ENCODE data around the gene TM4SF1.

Gene TM4SF1

GRCh38 chr3:149373235-149374125 lies 4.0 kb downstream of the TM4SF1 start:
- Mint-ChIP-seq H3K27ac (no peak overlapping the region), H3K4me3 (no peak overlapping the region), H3K27me3 (peaks cover 41% of the 10 kb centered on the region), H3K9me3 (no peaks in the 10 kb centered on the region), H3K36me3 (no peaks in the 10 kb centered on the region), H3K4me1 (no peaks in the 10 kb centered on the region)
- ATAC-seq: no peak

- Mint-ChIP-seq H3K27me3 (peaks cover 35% of the 10 kb centered on the region), H3K9me3 (no peaks in the 10 kb centered on the region), H3K4me3 (no peak overlapping the region), H3K36me3 (no peaks in the 10 kb centered on the region), H3K4me1 (no peaks in the 10 kb centered on the region), H3K27ac (no peak overlapping the region)
- ATAC-seq: no peak
Observed at GRCh38 chr3:149371723-149372114, 5.7 kb downstream of the TM4SF1 start.

- Mint-ChIP-seq H3K4me1 (no peaks in the 10 kb centered on the region), H3K27ac (no peak overlapping the region), H3K4me3 (no peak overlapping the region), H3K27me3 (peaks cover 34% of the 10 kb centered on the region), H3K36me3 (no peaks in the 10 kb centered on the region), H3K9me3 (no peaks in the 10 kb centered on the region)
- ATAC-seq: no peak
Observed at GRCh38 chr3:149371001-149371722, 6.3 kb downstream of the TM4SF1 start.

- H3K9me3 Mint-ChIP-seq: no peaks in the 10 kb centered on the region
- H3K27me3 Mint-ChIP-seq: peaks cover 36% of the 10 kb centered on the region
- H3K4me1 Mint-ChIP-seq: no peaks in the 10 kb centered on the region
- no peak for ATAC-seq
- no peak overlapping the region for H3K27ac Mint-ChIP-seq
- no peaks in the 10 kb centered on the region for H3K36me3 Mint-ChIP-seq
- H3K4me3 Mint-ChIP-seq: no peak overlapping the region
Observed at GRCh38 chr3:149369991-149370866, 7.2 kb downstream of the TM4SF1 start.

GRCh38 chr3:149368674-149369497 lies 8.6 kb downstream of the TM4SF1 start:
- Mint-ChIP-seq H3K27me3 (peaks cover 34% of the 10 kb centered on the region), H3K27ac (no peak overlapping the region), H3K4me3 (no peak overlapping the region), H3K9me3 (no peaks in the 10 kb centered on the region), H3K4me1 (no peaks in the 10 kb centered on the region), H3K36me3 (no peaks in the 10 kb centered on the region)
- ATAC-seq: no peak

GRCh38 chr3:149368201-149368673 lies 9.2 kb downstream of the TM4SF1 start:
- H3K36me3 Mint-ChIP-seq: no peaks in the 10 kb centered on the region
- H3K27me3 Mint-ChIP-seq: peaks cover 34% of the 10 kb centered on the region
- ATAC-seq: no peak
- no peaks in the 10 kb centered on the region for H3K9me3 Mint-ChIP-seq
- H3K27ac Mint-ChIP-seq: no peak overlapping the region
- no peaks in the 10 kb centered on the region for H3K4me1 Mint-ChIP-seq
- no peak overlapping the region for H3K4me3 Mint-ChIP-seq

- no peaks in the 10 kb centered on the region for H3K9me3 Mint-ChIP-seq
- no peak overlapping the region for H3K4me3 Mint-ChIP-seq
- ATAC-seq: no peak
- H3K4me1 Mint-ChIP-seq: no peaks in the 10 kb centered on the region
- H3K27me3 Mint-ChIP-seq: peaks cover 35% of the 10 kb centered on the region
- H3K36me3 Mint-ChIP-seq: no peaks in the 10 kb centered on the region
- no peak overlapping the region for H3K27ac Mint-ChIP-seq
Observed at GRCh38 chr3:149366941-149367840, 10.3 kb downstream of the TM4SF1 start.

- no peaks in the 10 kb centered on the region for H3K4me1 Mint-ChIP-seq
- H3K36me3 Mint-ChIP-seq: no peaks in the 10 kb centered on the region
- H3K27ac Mint-ChIP-seq: no peak overlapping the region
Observed at GRCh38 chr3:149366031-149366430, 11.4 kb downstream of the TM4SF1 start.

GRCh38 chr3:149364624-149365023 lies 12.8 kb downstream of the TM4SF1 start:
- no peaks in the 10 kb centered on the region for H3K4me1 Mint-ChIP-seq
- H3K4me3 Mint-ChIP-seq: no peak overlapping the region
- H3K27me3 Mint-ChIP-seq: peaks cover 36% of the 10 kb centered on the region
- no peaks in the 10 kb centered on the region for H3K9me3 Mint-ChIP-seq
- H3K27ac Mint-ChIP-seq: no peak overlapping the region
- H3K36me3 Mint-ChIP-seq: no peaks in the 10 kb centered on the region
- no peak for ATAC-seq

More at GRCh38 chr3:149366031-149366430, 11.4 kb downstream of the TM4SF1 start:
- peaks cover 41% of the 10 kb centered on the region for H3K27me3 Mint-ChIP-seq
- H3K9me3 Mint-ChIP-seq: no peaks in the 10 kb centered on the region
- H3K4me3 Mint-ChIP-seq: no peak overlapping the region
- no peak for ATAC-seq

- no peak for ATAC-seq
- Mint-ChIP-seq H3K9me3 (no peaks in the 10 kb centered on the region), H3K36me3 (no peaks in the 10 kb centered on the region), H3K27me3 (peaks cover 44% of the 10 kb centered on the region), H3K4me3 (no peak overlapping the region), H3K27ac (no peak overlapping the region), H3K4me1 (no peaks in the 10 kb centered on the region)
Observed at GRCh38 chr3:149363053-149363452, 14.4 kb downstream of the TM4SF1 start.

- no peak for ATAC-seq
- H3K27me3 Mint-ChIP-seq: peaks cover 39% of the 10 kb centered on the region
- H3K9me3 Mint-ChIP-seq: no peaks in the 10 kb centered on the region
- H3K4me1 Mint-ChIP-seq: no peaks in the 10 kb centered on the region
- H3K4me3 Mint-ChIP-seq: no peak overlapping the region
- H3K27ac Mint-ChIP-seq: no peak overlapping the region
- H3K36me3 Mint-ChIP-seq: no peaks in the 10 kb centered on the region
Observed at GRCh38 chr3:149362366-149362765, 15.1 kb downstream of the TM4SF1 start.

GRCh38 chr3:149356630-149357029 lies 20.8 kb downstream of the TM4SF1 start:
- H3K27ac Mint-ChIP-seq: no peak overlapping the region
- H3K27me3 Mint-ChIP-seq: peaks cover 27% of the 10 kb centered on the region
- no peaks in the 10 kb centered on the region for H3K4me1 Mint-ChIP-seq
- H3K9me3 Mint-ChIP-seq: no peaks in the 10 kb centered on the region
- no peak overlapping the region for H3K4me3 Mint-ChIP-seq
- ATAC-seq: no peak
- H3K36me3 Mint-ChIP-seq: no peaks in the 10 kb centered on the region

- H3K36me3 Mint-ChIP-seq: no peaks in the 10 kb centered on the region
- H3K4me1 Mint-ChIP-seq: no peaks in the 10 kb centered on the region
- ATAC-seq: no peak
- peaks cover 22% of the 10 kb centered on the region for H3K27me3 Mint-ChIP-seq
- H3K27ac Mint-ChIP-seq: no peak overlapping the region
- H3K9me3 Mint-ChIP-seq: no peaks in the 10 kb centered on the region
- no peak overlapping the region for H3K4me3 Mint-ChIP-seq
Observed at GRCh38 chr3:149356044-149356592, 21.3 kb downstream of the TM4SF1 start.
